Nucleus accumbens (tissue), 56 donors: ENCODE data around the gene DPCD.
"Not testable (repeated sequence)": the region's sequence is repeated elsewhere in the genome, so short reads cannot be mapped to it uniquely, and the experiment has no call there.

Experiments used
- DNase-seq, 56 donors: peaks; one replicate each; lab custom pipeline; 2025; lab: John Stamatoyannopoulos, UW

The DPCD gene

GRCh38 chr10:101578803-101579515 is 9.2 kb upstream of the DPCD start:
- no peak for DNase-seq

GRCh38 chr10:101579516-101579870 is 8.6 kb upstream of the DPCD start:
- DNase-seq: no peak

- DNase-seq: no peak
These were observed 7.4 kb upstream of the DPCD start for GRCh38 chr10:101580486-101581399.

- no peak for DNase-seq
These were observed 2.3 kb upstream of the DPCD start for GRCh38 chr10:101585841-101586240.

DNA sequence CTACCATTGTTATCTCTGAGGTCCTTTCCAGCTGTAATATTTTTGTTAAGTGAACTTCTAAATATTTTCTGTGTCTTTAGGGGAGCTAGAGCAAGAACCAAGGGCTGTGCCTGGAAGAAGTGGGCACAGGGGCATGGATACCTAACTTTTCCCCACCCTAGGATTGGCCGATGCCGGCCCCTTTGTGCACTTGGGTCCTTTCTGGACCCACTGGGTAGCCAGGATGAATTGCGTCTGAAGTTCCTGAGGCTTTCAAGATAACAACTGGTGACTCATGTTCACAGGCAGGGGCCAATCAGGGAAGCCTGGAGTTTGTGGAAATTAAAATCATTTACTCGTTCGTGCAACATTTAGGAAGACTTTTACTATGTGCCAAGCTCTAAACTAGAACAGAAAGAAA is 758 bp downstream of the DPCD start:
- DNase-seq: no peak

DNA sequence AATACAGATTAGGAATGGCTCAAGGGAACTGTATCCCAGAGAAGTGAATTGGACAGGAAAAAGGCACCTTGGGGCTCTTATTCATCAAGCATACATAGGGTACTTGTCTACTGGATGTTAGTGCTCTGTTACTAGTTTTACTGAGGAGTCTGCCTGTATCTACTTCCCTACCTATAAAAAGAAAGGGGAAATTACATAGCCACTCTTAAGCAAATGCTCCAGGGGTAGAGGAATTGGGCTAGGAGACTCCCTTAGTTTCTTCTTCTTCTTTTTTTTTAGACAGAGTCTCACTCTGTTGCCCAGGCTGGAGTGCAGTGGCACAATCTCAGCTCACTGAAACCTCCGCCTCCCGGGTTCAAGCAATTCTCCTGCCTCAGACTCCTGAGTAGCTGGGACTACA is 5.2 kb downstream of the DPCD start:
- DNase-seq: not testable (repeated sequence)

DNA sequence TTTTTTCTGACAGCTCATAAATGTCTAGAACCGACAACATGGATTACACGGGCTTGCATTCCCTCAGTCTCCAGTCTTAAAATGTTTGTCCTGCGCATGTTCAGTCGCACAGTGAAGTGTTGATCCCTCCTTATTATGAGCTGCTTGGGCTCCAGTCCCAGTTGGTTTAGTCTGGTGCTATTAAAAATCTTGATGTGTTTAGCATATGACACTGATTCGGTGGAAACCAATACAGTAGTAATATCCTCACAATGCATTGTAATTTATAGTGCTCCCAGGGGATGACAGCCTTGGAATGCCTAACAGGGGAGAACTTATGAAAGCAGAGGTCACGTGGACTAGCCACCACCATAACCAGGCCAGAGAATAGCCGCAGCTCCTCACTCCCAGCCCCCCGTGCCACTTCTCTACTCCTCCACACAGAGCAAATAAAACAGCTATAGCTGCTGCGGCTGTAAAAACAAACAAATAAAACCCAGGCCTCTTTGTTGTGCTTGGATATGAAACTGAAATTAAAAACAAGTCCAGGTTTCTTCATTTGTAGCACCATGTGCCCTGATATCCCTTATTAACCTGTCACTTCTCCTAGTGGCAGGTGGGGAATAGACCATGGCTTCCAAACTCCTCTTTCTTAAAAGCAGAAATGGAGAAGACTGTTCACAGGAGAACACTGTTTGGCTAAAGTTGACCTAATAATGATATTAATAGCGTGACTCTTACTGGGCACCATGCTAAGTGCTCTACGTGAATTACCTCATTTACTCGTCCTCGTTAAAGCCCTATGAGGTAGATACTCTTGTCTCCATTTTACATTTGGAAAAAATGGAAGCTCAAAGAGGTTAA is 7.7 kb downstream of the DPCD start:
- DNase-seq: no peak

DNA sequence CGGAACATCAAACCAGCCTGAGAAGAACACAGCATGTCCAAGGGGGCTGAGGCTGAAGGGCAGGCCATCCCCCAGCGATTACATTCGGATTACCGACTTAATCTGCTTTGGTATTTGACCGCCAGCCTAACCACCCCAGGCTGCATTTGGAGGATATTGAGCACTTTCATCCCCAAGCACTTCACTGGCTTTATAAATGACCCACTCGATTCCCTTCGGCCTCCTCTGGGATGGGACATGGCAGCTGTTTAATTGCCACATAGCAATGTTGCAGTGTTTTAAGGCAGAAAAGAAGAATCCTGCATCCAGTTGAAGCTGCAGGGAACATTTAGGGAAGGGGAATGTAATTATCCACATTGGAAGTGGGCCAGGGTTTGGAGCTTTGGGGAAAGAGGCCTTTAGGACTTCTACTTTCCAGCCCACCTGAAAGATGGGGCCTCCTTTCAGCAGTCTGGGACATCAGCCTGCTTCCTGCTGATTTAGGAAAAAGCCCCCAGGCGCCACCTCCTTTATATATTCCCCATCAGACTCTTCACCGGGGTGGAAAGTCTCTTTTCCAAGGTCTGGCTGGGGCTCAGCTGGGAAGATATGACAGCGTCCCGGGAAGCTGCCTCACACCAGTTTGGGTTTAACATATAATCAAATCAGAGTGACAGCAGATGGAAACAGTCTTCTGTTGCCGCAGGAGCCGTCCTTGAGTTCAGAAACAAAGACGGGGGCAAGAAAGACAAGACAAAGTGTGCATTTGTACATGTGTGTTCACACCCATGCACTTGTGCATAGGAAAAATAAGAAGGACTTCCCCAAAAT is 9.2 kb downstream of the DPCD start:
- DNase-seq: no peak

- no peak for DNase-seq
These were observed 13.4 kb downstream of the DPCD start for GRCh38 chr10:101601541-101601940.

DNA sequence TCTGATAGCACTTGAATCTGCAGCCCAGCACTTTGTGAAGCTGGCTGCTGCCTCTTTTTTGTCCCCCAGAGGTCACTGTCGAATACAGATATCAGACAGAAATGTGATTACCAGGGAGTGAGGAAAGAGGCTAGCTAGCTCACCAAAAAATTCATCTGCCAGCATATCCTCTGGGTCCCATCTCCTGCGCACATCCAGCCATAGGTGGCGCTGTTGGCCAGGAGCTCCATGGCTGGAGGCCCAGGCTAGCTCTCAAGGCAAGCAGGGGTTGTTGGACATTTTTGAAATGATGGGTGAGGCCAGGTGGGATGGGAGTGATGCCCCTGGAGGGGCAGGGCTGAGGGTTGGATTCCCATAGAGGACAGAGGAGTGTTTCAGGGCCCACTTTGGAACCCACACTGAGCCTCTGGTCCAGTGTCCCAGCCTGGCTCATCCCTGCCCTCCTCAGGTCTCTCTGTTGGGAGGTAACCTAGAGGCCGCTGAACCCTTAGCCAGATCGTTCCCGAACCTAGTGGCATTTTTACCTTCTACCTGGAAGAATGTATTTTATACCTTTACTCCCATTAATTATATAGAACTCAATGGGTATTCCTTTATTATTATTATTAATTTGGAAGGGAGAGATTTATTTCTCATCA is 14.8 kb downstream of the DPCD start:
- DNase-seq: peak in 49 of 56 donors; percentile 11 to 85 (median 59)

DNA sequence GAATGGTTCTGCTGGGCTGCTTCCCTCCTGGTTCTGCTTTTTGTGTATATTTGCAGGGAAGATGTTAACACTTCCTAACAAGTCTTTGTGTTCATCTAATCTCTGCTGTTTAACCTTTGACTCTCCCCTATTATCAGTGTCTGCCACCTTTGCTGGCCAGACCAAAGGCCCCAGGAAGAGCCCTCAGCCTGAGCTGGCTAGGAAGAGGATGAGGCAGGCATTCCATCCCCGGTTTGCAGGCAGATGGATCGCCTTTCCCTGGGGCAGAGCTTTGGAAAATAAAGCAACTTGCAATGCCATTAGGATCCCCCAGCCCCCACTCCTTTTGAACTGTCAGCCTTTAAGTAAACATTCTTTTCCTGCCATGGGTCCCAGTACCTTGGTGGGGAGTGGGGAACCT is 19.0 kb downstream of the DPCD start:
- no peak for DNase-seq

DNA sequence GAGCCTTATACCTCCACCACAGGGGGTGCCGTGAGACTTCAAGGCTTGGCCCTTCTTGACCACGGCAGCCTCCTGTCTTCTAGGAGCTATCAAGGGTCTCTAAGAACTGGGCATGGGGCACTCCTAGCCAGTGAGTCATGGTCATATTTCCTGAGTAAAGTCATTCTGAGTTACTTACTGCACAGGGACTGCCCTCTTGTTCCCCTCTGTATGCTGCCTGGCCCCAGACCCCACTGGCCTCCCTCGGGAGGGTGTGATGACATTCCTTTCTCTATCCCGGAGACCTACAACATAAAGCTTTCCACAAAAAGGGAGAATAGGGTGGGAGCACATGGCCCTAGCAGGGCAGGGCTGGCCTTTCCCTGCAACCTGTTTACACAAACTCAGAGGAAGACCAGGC is 21.4 kb downstream of the DPCD start:
- DNase-seq: no peak

DNA sequence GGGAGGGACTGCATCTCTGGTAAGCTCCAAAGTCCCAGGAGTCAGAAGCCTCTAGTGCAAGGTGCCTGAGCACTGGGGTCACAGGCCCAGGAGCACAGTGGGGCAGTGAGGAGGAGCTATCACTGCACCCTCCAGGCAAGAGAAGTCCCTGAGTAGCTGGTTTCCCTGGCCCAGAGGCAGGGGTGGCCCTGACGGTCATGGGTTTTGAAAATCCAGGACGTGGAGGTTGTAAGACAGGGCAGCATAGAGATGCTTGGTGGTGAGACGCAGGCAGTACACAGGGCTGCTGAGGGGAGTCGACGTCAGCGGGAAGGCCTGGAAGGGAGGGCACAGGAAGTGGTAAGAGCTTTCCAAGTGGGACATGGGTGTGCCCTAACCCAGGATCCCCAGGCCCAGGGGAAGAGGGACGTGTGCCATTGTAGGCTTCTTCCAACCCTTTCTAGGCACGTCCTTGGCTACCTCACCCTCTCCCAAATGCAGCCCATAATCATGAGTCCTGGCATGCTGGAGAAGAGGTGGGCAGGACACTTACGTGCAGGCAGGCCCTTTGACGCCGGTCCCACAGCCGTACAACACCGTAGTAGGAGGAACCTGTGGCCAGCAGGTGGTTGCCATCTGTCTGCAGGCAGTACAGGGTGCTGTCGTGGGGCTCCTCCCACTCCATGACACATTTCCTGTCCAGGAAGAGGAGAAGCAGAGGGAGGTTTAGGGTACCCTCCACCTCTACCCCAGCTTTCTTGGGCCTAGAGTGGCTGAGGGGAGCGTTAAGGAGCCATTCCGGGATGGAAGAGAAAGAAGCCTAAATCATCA is 23.2 kb downstream of the DPCD start:
- no peak for DNase-seq

- DNase-seq: no peak
These were observed 24.0 kb downstream of the DPCD start for GRCh38 chr10:101612086-101612485.

GRCh38 chr10:101612872-101613271 is 24.8 kb downstream of the DPCD start:
- peak in 1 of 56 donors; percentile 20 for DNase-seq

DNA sequence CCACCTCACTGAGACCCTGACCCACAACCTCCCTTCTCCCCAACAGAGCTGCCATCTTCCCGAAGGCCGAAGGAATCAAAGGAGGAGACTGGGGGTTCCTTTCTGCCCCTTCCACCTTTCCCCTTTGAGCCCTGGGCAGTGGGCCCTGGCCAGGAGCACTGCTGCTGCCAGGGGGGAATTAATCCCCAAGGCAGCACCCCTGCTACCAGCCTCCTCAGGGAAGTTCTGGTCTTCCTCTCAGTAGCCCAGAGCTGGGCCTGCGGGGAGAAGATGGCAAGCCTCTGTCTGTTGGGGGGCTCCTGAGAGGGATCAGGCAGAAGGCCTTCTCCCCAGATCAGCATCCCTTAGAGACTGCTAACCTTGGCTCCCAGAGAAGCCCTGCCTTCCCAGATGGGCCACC is 25.5 kb downstream of the DPCD start:
- DNase-seq: peak in 1 of 56 donors; percentile 15

GRCh38 chr10:101614663-101615524 is 26.8 kb downstream of the DPCD start:
- no peak for DNase-seq
